ENCODE data around the gene JMJD1C.
"Not testable (repeated sequence)": the region's sequence is repeated elsewhere in the genome, so short reads cannot be mapped to it uniquely, and the experiment has no call there.

The JMJD1C gene

DNA sequence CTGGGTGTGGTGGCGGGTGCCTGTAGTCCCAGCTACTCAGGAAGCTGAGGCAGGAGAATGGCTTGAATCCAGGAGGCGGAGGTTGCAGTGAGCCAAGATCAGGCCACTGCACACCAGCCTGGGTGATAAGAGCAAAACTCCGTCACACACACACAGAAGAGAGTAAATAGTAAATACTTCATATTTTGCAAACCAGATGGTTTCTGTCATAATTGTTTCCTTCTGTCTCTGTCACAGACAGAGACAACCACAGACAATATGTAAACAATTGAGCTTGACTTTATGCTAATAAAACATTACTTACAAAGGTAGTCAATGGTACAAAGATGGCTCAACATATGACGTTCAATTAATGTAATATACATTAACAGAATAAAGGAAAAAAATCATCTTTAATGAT, 83.7 kb downstream of the JMJD1C start:
- Histone ChIP-seq H3K4me1 (ENCODE audit: control insufficient read depth, insufficient read depth, low read length) (no peaks in the 10 kb centered on the region; the same call in 1 of the 2 replicates), H3K9me3 (ENCODE audit: control insufficient read depth, insufficient read depth, low read depth, low read length) (no peaks in the 10 kb centered on the region), H3K4me3 (ENCODE audit: low read depth, low read length) (no peak overlapping the region), H3K27ac (ENCODE audit: extremely low read depth, low read depth, low read length) (no peak overlapping the region), H3K36me3 (ENCODE audit: control insufficient read depth in 2 of 2, insufficient read depth in 1 of 2, low read length in 2 of 2) (peaks cover 0 to 4% of the 10 kb centered on the region in 2 experiments; a peak in 2 of 3 replicates)
- ChIA-PET CTCF (no interaction called here), POLR2A (no interaction called here)
- TF ChIP-seq ZNF341 (tag by site-specific recombination; IDR thresholded peaks at IDR 0.05; ENCODE audit: low read depth) (no peak), ZSCAN16 (tag by site-specific recombination; IDR thresholded peaks at IDR 0.05) (no peak), ZFHX2 (tag by site-specific recombination; conservative IDR thresholded peaks at IDR 0.05) (no peak), BCL11A (tag by site-specific recombination; IDR thresholded peaks at IDR 0.05; ENCODE audit: low read depth) (no peak), ZNF350 (tag by site-specific recombination; IDR thresholded peaks at IDR 0.05) (no peak), KLF7 (tag by site-specific recombination; IDR thresholded peaks at IDR 0.05; ENCODE audit: borderline replicate concordance) (no peak), ZNF792 (tag by site-specific recombination; IDR thresholded peaks at IDR 0.05) (no peak), ZNF335 (tag by site-specific recombination; conservative IDR thresholded peaks at IDR 0.05) (no peak), ZNF560 (tag by site-specific recombination; IDR thresholded peaks at IDR 0.05; ENCODE audit: borderline replicate concordance) (no peak)
- TF ChIP-seq, protein P1, sequence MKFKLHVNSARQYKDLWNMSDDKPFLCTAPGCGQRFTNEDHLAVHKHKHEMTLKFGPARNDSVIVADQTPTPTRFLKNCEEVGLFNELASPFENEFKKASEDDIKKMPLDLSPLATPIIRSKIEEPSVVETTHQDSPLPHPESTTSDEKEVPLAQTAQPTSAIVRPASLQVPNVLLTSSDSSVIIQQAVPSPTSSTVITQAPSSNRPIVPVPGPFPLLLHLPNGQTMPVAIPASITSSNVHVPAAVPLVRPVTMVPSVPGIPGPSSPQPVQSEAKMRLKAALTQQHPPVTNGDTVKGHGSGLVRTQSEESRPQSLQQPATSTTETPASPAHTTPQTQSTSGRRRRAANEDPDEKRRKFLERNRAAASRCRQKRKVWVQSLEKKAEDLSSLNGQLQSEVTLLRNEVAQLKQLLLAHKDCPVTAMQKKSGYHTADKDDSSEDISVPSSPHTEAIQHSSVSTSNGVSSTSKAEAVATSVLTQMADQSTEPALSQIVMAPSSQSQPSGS (tag by site-specific recombination; IDR thresholded peaks at IDR 0.05; ENCODE audit: low read depth): no peak

DNA sequence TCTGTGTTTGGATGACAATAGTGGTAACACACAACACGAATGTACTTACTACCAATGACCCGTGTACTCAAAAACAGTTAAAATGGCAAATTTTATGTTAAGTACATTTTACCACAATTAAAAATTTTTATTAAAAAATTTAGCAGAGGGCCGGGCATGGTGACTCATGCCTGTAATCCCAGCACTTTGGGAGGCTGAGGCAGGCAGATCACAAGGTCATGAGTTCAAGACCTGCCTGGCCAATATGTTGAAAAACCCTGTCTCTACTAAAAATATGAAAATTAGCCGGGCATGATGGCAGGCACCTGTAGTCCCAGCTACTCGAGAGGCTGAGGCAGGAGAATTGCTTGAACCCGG, 88.5 kb downstream of the JMJD1C start:
- H3K9me3 ChIP-seq (ENCODE audit: control insufficient read depth, insufficient read depth, low read depth, low read length); H3K36me3 ChIP-seq (ENCODE audit: control insufficient read depth in 2 of 2, insufficient read depth in 1 of 2, low read length in 2 of 2); POLR2A ChIA-PET; H3K4me3 ChIP-seq (ENCODE audit: low read depth, low read length); H3K27ac ChIP-seq (ENCODE audit: extremely low read depth, low read depth, low read length); CTCF ChIA-PET; H3K4me1 ChIP-seq (ENCODE audit: control insufficient read depth, insufficient read depth, low read length): not testable (repeated sequence)

DNA sequence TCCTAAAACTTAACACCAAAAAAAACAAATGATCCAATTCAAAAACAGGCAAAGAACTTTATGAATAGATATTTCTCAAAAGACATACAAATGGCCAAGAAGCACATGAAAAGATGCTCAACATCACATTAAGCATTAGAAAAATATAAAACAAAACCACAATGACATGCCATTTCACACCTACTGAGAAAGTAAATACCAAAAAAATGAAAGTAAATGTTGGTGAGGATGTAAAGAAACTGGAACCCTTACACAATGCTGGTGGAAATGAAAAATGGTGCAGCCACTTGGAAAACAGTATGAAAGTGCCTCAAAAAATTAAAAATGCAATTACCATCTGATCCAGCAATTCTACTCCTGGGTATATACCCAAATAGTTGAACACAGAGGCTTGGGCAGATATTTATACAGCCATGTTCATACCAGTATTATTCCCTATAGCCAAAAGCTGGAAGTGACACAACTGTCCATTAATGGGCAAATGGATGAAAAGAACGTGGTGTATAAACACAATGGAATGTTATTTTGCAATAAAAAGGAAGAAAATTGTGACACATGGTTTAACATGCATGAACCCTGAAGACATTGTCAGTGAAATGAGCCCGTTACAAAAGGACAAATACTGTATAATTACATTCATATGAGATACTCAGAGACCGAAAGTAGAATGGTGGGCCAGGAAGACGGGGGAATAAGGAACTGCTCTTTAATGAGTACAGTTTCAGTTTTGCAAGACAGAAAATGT, 89.0 kb downstream of the JMJD1C start:
- POLR2A ChIA-PET: no interaction called here
- no peaks in the 10 kb centered on the region for H3K4me1 ChIP-seq (ENCODE audit: control insufficient read depth, insufficient read depth, low read length)
- TF ChIP-seq ZNF561 (tag by site-specific recombination; IDR thresholded peaks at IDR 0.05; ENCODE audit: borderline replicate concordance) (no peak), HOXD13 (CRISPR knock-in tag; IDR thresholded peaks at IDR 0.05; ENCODE audit: borderline replicate concordance) (no peak), ZNF837 (tag by site-specific recombination; IDR thresholded peaks at IDR 0.05) (no peak), ZBTB48 (tag by site-specific recombination; IDR thresholded peaks at IDR 0.05) (no peak), ZNF660 (tag by site-specific recombination; IDR thresholded peaks at IDR 0.05) (no peak), RBAK (tag by site-specific recombination; IDR thresholded peaks at IDR 0.05) (no peak)
- TF ChIP-seq, protein P2, sequence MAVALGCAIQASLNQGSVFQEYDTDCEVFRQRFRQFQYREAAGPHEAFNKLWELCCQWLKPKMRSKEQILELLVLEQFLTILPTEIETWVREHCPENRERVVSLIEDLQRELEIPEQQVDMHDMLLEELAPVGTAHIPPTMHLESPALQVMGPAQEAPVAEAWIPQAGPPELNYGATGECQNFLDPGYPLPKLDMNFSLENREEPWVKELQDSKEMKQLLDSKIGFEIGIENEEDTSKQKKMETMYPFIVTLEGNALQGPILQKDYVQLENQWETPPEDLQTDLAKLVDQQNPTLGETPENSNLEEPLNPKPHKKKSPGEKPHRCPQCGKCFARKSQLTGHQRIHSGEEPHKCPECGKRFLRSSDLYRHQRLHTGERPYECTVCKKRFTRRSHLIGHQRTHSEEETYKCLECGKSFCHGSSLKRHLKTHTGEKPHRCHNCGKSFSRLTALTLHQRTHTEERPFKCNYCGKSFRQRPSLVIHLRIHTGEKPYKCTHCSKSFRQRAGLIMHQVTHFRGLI (tag by site-specific recombination; IDR thresholded peaks at IDR 0.05): no peak
- TF ChIP-seq, protein P3, sequence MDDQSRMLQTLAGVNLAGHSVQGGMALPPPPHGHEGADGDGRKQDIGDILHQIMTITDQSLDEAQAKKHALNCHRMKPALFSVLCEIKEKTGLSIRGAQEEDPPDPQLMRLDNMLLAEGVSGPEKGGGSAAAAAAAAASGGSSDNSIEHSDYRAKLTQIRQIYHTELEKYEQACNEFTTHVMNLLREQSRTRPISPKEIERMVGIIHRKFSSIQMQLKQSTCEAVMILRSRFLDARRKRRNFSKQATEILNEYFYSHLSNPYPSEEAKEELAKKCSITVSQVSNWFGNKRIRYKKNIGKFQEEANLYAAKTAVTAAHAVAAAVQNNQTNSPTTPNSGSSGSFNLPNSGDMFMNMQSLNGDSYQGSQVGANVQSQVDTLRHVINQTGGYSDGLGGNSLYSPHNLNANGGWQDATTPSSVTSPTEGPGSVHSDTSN (CRISPR knock-in tag; IDR thresholded peaks at IDR 0.05): no peak
- H3K27ac ChIP-seq (ENCODE audit: extremely low read depth, low read depth, low read length): no peak overlapping the region
- H3K36me3 ChIP-seq (ENCODE audit: control insufficient read depth in 2 of 2, insufficient read depth in 1 of 2, low read length in 2 of 2): peaks cover 0 to 4% of the 10 kb centered on the region in 2 experiments; a peak in 2 of 3 replicates
- H3K4me3 ChIP-seq (ENCODE audit: low read depth, low read length): no peak overlapping the region
- no peaks in the 10 kb centered on the region for H3K9me3 ChIP-seq (ENCODE audit: control insufficient read depth, insufficient read depth, low read depth, low read length)
- CTCF ChIA-PET: no interaction called here

Measured in HEK293 (cell line).